Activated CD4-positive, alpha-beta T cell treated with anti-CD3 and anti-CD28 coated beads, Interleukin-2, amount 10 ng/mL, durations not matched to agents 7 days and 5 days (primary cell): Measurements from ENCODE around the gene CLDN4. TPM values are rescaled to one million over a fixed set of nuclear protein-coding genes. Genes with fewer than 3 reads are reported as not detected.
"Not testable (repeated sequence)": the region's sequence is repeated elsewhere in the genome, so short reads cannot be mapped to it uniquely, and the experiment has no call there.

Source experiments
- CTCF ChIA-PET: fragments of 350-600 bp; sonication (Branson Sonifier 250); formaldehyde crosslinking; loops from one replicate; lab custom pipeline; 2021; ENCODE audit warnings: antibody characterized with exemption; lab: Charles Lee
- POLR2A ChIA-PET: fragments of 350-600 bp; sonication (Branson Sonifier 250); formaldehyde crosslinking; loops from one replicate; lab custom pipeline; 2021; ENCODE audit warnings: antibody characterized with exemption; lab: Charles Lee
- DNase-seq: peaks from one replicate; pipeline ENCODE4 v3.0.0-alpha.2; 2020
- H3K27ac Mint-ChIP-seq: one replicate; pipeline ENCODE4 v1.8.0; 2021; ENCODE audit warnings: mild to moderate bottlenecking, moderate library complexity, mixed read lengths
- H3K27me3 Mint-ChIP-seq: one replicate; pipeline ENCODE4 v1.8.0; 2021; ENCODE audit warnings: mixed read lengths
- H3K36me3 Mint-ChIP-seq: one replicate; pipeline ENCODE4 v1.8.0; 2021; ENCODE audit warnings: low read depth, mixed read lengths
- H3K4me1 Mint-ChIP-seq: one replicate; pipeline ENCODE4 v1.8.0; 2021; ENCODE audit warnings: mixed read lengths
- H3K4me3 Mint-ChIP-seq: one replicate; pipeline ENCODE4 v1.8.0; 2021; ENCODE audit warnings: mild to moderate bottlenecking, moderate library complexity, mixed read lengths
- H3K9me3 Mint-ChIP-seq: one replicate; pipeline ENCODE4 v1.8.0; 2021; ENCODE audit warnings: mixed read lengths
- total RNA-seq, 2 experiments: library from RNA; stranded (reverse); gene quantifications; one replicate each; pipeline ENCODE4 v1.2.3, GENCODE V29; 2021

Gene CLDN4, protein sequence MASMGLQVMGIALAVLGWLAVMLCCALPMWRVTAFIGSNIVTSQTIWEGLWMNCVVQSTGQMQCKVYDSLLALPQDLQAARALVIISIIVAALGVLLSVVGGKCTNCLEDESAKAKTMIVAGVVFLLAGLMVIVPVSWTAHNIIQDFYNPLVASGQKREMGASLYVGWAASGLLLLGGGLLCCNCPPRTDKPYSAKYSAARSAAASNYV
- under 1 TPM in 1 of 2 experiments, not detected in 1; 0.27 TPM for total RNA-seq

DNA sequence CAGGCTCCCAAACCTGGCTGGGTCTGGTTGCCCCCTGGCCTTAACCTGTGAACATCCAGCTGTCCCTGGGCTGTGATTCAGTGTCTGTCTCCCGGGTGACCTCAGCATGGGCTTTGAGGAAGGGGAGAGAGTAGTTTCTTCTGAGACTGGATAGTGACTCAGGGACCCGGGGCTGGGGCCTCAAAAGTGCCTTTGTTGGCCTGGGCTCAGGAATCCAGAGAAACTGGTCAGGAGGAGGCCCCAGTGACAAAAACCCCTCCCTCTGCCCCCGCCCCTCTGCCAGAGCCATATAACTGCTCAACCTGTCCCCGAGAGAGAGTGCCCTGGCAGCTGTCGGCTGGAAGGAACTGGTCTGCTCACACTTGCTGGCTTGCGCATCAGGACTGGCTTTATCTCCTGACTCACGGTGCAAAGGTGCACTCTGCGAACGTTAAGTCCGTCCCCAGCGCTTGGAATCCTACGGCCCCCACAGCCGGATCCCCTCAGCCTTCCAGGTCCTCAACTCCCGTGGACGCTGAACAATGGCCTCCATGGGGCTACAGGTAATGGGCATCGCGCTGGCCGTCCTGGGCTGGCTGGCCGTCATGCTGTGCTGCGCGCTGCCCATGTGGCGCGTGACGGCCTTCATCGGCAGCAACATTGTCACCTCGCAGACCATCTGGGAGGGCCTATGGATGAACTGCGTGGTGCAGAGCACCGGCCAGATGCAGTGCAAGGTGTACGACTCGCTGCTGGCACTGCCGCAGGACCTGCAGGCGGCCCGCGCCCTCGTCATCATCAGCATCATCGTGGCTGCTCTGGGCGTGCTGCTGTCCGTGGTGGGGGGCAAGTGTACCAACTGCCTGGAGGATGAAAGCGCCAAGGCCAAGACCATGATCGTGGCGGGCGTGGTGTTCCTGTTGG, at the start of gene CLDN4:
CLDN4 (plus strand) TSS at position 316 of the 903 bp plus-strand sequence; CDS start at position 522, 206 bp downstream.
- DNase-seq: no peak
- Mint-ChIP-seq H3K27ac (no peak within 1 kb of the TSS), H3K27me3 (peaks cover 13% of the 10 kb centered on the region), H3K4me1 (peaks cover 25% of the 10 kb centered on the region), H3K9me3 (no peaks in the 10 kb centered on the region), H3K36me3 (no peaks in the 10 kb centered on the region), H3K4me3 (no peak within 1 kb of the TSS)
- CTCF ChIA-PET: no interaction called here
- POLR2A ChIA-PET: no interaction called here

DNA sequence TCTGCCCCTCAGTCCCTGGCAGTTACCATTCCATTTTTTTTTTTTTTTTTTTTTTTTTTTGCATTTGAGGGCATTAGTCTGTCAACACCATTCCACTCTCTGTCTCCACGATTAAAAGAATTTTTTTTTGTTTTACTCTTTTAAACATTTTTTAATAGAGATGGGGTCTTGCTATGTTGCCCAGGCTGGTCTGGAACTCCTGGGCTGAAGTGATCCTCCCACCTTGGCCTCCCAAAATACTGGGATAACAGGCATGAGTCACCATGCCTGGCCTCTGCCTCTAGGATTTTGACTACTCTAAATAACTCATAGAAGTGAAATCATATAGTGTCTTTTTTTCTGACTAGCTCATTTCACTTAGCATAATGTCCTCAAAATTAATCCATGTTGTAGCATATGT, 44.2 kb upstream of the CLDN4 start:
- CTCF ChIA-PET: no interaction called here
- POLR2A ChIA-PET: no interaction called here

DNA sequence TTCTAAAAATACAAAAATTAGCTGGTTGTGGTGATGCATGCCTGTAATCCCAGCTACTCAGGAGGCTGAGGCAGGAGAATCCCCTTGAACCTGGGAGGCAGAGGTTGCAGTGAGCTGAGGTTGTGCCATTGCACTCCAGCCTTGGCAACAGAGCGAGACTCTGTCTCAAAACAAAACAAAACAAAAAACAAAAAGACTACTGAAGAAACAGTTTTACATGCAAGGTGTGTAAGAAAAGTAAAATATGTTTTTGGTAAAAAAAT, 43.1 kb upstream of the CLDN4 start:
- DNase-seq, POLR2A ChIA-PET, H3K4me3 Mint-ChIP-seq, H3K36me3 Mint-ChIP-seq, CTCF ChIA-PET, H3K27me3 Mint-ChIP-seq, H3K9me3 Mint-ChIP-seq, H3K4me1 Mint-ChIP-seq, H3K27ac Mint-ChIP-seq: not testable (repeated sequence)

More for the DNA sequence above, 44.2 kb upstream of the CLDN4 start:
- H3K9me3 Mint-ChIP-seq: peaks cover 2% of the 10 kb centered on the region
- H3K27ac Mint-ChIP-seq: no peak overlapping the region
- no peaks in the 10 kb centered on the region for H3K4me1 Mint-ChIP-seq
- no peak overlapping the region for H3K4me3 Mint-ChIP-seq
- no peaks in the 10 kb centered on the region for H3K27me3 Mint-ChIP-seq
- DNase-seq: no peak
- H3K36me3 Mint-ChIP-seq: no peaks in the 10 kb centered on the region

DNA sequence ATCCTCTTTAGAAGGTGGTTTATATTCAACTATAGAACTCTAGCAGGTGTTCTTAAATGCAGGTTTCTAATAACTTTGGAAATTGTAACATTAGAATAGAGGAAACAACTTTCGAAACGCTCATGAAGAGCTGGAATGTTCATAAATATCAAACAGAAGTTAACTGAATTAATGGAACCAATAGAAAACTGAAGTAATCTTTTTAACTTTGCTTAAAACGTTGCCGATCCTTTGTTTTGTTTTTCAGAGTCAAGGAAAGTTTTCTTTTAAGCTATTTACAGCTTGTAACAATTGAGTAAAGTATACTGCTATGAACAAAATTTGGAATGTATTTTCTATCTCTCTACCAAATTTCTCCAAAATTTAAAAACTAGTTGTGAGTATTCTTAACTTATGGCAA, 41.7 kb upstream of the CLDN4 start:
- no peak overlapping the region for H3K27ac Mint-ChIP-seq
- POLR2A ChIA-PET: no interaction called here
- CTCF ChIA-PET: no interaction called here

DNA sequence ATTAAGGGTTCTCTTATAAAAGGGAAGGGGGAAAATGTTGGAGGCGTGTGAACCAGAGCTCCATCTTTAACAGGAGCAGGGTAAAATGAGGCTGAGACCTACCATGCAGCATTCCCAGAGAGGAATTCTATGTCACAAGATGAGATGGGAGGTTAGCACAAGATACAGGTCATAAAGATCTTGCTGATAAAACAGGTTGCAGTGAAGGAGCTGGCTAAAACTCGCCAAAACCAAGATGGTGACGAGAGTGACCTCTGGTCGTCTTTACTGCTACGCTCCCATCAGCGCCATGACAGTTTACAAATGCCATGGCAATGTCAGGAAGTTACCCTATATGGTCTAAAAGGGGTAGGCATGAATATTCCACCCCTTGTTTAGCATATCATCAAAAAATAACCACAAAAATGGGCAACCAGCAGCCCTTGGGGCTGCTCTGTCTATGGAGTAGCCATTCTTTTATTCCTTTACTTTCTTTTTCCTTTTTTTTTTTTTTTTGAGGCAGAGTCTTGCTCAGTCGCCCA, 39.6 kb upstream of the CLDN4 start:
- POLR2A ChIA-PET, CTCF ChIA-PET: not testable (repeated sequence)

More for the DNA sequence above, 41.7 kb upstream of the CLDN4 start:
- H3K4me1 Mint-ChIP-seq: no peaks in the 10 kb centered on the region
- DNase-seq: no peak
- no peaks in the 10 kb centered on the region for H3K27me3 Mint-ChIP-seq
- H3K36me3 Mint-ChIP-seq: no peaks in the 10 kb centered on the region
- H3K9me3 Mint-ChIP-seq: peaks cover 2% of the 10 kb centered on the region
- no peak overlapping the region for H3K4me3 Mint-ChIP-seq

DNA sequence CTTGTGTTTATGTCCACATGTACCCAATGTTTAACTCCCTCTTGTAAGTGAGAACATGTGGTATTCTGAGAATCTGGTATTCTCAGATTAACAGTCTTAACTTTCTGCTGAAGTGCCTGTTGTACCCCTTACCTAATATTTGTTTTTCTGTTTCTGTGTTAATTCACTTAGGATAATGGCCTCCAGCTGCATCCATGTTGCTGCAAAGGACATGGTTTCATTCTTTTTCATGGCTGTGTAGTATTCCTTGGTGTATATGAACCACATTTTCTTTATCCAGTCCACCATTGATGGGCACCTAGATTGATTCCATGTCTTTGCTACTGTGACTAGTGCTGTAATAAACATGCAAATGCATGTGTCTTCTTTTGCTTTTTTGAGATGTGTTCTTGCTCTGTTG, 35.6 kb upstream of the CLDN4 start:
- CTCF ChIA-PET, H3K4me3 Mint-ChIP-seq, H3K36me3 Mint-ChIP-seq, H3K27me3 Mint-ChIP-seq, H3K4me1 Mint-ChIP-seq, POLR2A ChIA-PET, DNase-seq, H3K27ac Mint-ChIP-seq, H3K9me3 Mint-ChIP-seq: not testable (repeated sequence)

More for the DNA sequence above, 39.6 kb upstream of the CLDN4 start:
- not testable (repeated sequence) for H3K27me3 Mint-ChIP-seq, H3K9me3 Mint-ChIP-seq, DNase-seq, H3K4me3 Mint-ChIP-seq, H3K27ac Mint-ChIP-seq, H3K4me1 Mint-ChIP-seq, H3K36me3 Mint-ChIP-seq

DNA sequence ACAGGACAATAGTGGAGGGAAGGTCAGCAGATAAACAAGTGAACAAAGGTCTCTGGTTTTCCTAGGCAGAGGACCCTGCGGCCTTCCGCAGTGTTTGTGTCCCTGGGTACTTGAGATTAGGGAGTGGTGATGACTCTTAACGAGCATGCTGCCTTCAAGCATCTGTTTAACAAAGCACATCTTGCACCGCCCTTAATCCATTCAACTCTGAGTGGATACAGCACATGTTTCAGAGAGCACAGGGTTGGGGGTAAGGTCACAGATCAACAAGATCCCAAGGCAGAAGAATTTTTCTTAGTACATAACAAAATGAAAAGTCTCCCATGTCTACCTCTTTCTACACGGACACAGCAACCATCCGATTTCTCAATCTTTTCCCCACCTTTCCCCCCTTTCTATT, 34.1 kb upstream of the CLDN4 start:
- H3K36me3 Mint-ChIP-seq, CTCF ChIA-PET, H3K27ac Mint-ChIP-seq, H3K27me3 Mint-ChIP-seq, H3K4me1 Mint-ChIP-seq, DNase-seq, H3K9me3 Mint-ChIP-seq, H3K4me3 Mint-ChIP-seq, POLR2A ChIA-PET: not testable (repeated sequence)

DNA sequence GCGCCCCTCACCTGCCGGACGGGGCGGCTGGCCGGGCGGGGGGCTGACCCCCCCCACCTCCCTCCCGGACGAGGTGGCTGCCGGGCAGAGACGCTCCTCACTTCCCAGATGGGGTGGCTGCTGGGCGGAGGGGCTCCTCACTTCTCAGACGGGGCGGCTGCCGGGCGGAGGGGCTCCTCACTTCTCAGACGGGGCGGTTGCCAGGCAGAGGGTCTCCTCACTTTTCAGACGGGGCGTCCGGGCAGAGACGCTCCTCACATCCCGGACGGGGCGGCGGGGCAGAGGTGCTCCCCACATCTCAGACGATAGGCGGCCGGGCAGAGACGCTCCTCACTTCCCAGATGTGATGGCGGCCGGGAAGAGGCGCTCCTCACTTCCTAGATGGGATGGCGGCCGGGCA, 33.6 kb upstream of the CLDN4 start:
- H3K27me3 Mint-ChIP-seq, H3K4me1 Mint-ChIP-seq, H3K4me3 Mint-ChIP-seq, H3K9me3 Mint-ChIP-seq, H3K36me3 Mint-ChIP-seq, POLR2A ChIA-PET, CTCF ChIA-PET, H3K27ac Mint-ChIP-seq, DNase-seq: not testable (repeated sequence)

DNA sequence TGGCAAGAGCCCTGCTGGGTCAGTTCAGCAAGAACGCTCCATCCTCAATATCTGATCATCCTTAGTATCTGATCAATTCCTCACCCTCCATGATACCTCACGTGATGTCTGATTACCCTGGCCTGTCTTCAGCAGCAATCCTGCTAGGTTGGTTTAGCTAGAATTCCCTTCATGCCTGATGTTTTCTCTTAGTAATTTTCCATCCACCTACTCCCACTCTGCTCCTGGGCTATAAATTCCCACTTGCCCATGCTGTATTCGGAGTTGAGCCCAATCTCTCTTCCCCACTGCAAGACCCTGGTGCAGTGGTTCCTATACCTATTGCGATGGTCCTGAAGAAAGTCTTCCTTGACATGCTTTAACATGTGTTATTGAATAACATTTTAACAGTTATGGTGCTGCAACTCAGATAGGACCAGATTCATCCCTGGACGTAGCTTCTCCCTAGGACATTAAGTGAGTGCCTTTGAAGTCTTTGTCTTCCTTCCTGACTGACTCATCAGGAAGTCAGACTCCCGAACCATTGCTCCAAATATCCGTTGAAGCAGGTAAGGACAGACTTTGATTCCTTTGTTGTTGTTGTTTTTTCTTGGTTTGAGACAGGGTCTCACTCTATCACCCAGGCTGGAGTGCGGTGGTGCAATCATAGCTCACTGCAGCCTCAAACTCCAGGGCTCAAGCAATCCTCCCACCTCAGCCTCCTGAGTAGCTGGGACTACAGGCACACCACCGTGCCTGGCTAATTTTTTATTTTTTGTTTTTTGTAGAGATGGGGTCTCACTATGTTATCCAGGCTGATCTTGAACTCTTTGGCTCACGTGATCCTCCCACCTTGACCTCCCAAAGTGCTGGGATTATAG, 31.3 kb upstream of the CLDN4 start:
- CTCF ChIA-PET: no interaction called here
- H3K27me3 Mint-ChIP-seq: no peaks in the 10 kb centered on the region
- H3K4me1 Mint-ChIP-seq: no peaks in the 10 kb centered on the region

DNA sequence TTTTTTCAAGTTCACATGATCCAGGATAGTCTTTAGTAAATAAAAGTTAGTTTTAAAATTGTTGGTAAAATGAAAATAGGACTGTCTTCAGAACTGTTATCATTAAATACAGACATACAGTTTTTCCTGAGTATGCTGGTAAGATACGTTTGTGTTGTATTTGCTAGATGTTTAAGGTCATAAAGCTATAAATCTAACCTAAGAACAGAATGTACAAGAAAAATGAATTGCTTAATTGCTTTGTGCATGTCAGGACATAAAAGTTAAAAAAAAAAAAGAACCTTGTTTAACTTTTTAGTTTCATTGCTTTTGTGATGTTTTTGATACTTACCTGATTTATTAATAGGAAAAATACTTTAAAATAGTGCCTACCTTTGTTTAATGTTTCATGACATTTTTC, 29.2 kb upstream of the CLDN4 start:
- Mint-ChIP-seq H3K36me3 (no peaks in the 10 kb centered on the region), H3K4me3 (no peak overlapping the region), H3K9me3 (no peaks in the 10 kb centered on the region), H3K27me3 (peaks cover 2% of the 10 kb centered on the region), H3K27ac (no peak overlapping the region), H3K4me1 (no peaks in the 10 kb centered on the region)
- POLR2A ChIA-PET: no interaction called here
- CTCF ChIA-PET: no interaction called here
- no peak for DNase-seq

More for the DNA sequence above, 31.3 kb upstream of the CLDN4 start:
- Mint-ChIP-seq H3K36me3 (no peaks in the 10 kb centered on the region), H3K9me3 (peaks cover 5% of the 10 kb centered on the region), H3K4me3 (no peak overlapping the region), H3K27ac (no peak overlapping the region)
- DNase-seq: no peak
- POLR2A ChIA-PET: no interaction called here

DNA sequence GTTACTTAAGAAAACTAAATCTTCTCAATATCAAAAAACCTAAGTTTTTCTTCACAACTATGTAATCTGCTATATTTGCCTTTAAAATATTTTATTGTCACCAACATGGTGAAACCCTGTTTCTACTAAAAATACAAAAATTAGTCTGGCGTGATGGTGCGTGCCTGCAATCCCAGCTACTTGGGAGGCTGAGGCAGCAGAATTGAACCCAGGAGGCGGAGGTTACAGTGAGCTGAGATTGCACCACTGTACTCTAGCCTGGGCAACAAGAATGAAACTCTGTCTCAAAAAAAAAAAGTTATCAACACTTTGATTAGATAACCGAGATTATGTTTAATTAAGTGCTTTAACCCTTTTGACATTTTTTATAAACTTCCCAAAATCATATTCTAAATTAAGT, 28.3 kb upstream of the CLDN4 start:
- H3K36me3 Mint-ChIP-seq: no peaks in the 10 kb centered on the region
- H3K4me1 Mint-ChIP-seq: no peaks in the 10 kb centered on the region
- CTCF ChIA-PET: no interaction called here
- DNase-seq: no peak
- no peak overlapping the region for H3K4me3 Mint-ChIP-seq
- no peaks in the 10 kb centered on the region for H3K9me3 Mint-ChIP-seq
- no peak overlapping the region for H3K27ac Mint-ChIP-seq
- H3K27me3 Mint-ChIP-seq: peaks cover 2% of the 10 kb centered on the region
- POLR2A ChIA-PET: no interaction called here

DNA sequence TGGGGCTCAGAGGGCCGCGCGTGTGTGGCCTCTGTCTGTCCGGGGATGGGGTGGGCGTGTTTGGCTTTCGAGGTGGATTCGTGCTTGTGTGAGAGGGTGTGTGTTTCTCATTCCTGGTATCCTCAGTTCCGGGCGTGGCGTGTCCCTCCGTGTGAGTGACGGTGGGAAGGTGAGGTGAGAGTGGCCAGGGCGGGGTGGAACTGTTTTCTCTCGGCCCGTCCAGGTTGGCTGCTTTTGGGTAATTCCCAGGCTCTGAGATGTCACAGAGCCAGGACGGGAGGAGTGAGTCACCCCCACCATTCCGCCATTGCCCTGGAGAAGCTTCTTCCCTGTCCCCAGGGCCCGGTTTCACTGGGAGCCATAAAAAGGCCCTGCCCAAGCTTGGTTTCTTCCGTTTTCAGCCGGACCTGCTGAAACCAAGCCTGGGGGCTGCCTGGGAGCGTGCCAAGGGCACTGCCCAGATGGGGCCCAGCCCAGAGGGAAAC, 21.3 kb upstream of the CLDN4 start:
- Mint-ChIP-seq H3K27ac (no peak overlapping the region), H3K36me3 (no peaks in the 10 kb centered on the region), H3K9me3 (peaks cover 3% of the 10 kb centered on the region), H3K27me3 (peaks cover 6% of the 10 kb centered on the region), H3K4me3 (no peak overlapping the region), H3K4me1 (no peaks in the 10 kb centered on the region)
- ChIA-PET CTCF (no interaction called here), POLR2A (no interaction called here)
- DNase-seq: no peak

DNA sequence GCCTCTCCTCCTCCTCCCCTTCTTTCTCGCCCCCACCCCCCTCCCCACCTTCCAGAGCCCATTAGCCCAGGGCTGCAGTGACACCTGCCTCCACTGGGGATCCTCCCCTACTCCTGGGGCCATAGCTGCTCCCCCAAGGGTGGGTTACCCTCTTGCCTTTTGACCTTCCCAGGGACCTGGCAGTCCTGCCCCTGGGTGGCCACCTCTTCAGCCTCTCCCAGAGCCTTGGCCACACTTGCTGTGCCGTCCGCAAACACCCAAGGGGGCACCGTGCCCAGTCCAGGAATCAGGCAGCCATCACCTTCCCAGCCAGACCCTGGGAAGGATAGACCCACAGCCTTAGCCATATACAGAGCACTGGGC, 19.8 kb upstream of the CLDN4 start:
- Mint-ChIP-seq H3K4me1 (no peaks in the 10 kb centered on the region), H3K9me3 (peaks cover 3% of the 10 kb centered on the region), H3K36me3 (no peaks in the 10 kb centered on the region), H3K27ac (no peak overlapping the region), H3K27me3 (peaks cover 3% of the 10 kb centered on the region), H3K4me3 (no peak overlapping the region)
- ChIA-PET CTCF (no interaction called here), POLR2A (no interaction called here)
- no peak for DNase-seq
